Activated CD8-positive, alpha-beta memory T cell treated with anti-CD3 and anti-CD28 coated beads for 48 hours (primary cell): Measurements from ENCODE around the gene ID3.
A peak's percentile ranks its signal among the peaks of the same experiment; 100 is the strongest.

Experiments used
- DNase-seq, 3 experiments: peaks; one replicate each; pipeline ENCODE4 v3.0.0-alpha.2; 2020; ENCODE audit warnings: low read depth in 2 of 3, low spot score in 2 of 3

ID3 gene

DNA sequence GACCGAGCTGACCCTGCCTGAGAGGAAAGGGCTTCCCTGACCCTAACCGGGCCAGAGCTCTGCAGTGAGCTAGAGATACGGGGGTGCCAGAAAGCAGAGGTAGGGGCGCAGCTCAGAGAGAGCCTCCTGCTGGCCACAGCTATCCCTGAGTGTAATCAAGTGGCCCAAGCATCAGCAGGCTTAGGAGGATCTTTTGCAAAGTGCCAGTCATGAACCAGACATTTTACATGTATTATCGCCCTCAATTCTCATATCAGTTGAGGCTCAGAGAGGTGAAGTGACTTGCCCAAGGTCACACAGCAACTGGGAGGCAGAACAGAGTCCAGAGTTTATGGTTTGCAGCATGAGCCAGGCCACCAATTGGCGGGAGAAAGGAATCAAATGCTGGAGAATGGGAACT lies 7.0 kb upstream of the ID3 start:
- DNase-seq = no peak

DNA sequence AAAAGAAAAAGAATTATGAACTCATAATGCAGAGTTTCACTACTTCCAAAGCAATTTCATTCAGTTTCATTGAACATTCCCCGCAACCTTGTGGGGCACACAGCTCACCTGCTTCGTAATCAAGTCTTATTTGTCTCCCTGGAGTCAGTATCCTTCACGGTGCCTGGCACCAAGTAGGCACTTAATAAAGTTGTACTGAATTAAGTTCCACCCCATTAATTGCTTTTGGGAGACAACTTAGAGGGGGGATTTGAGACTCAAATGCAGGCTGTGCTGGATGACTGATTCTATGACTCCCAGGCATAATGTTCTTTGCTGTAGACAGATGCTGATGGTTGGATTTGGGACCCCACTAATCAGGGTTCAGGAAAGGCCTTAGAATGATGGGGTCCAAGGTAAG lies 6.5 kb upstream of the ID3 start:
- no peak for DNase-seq

DNA sequence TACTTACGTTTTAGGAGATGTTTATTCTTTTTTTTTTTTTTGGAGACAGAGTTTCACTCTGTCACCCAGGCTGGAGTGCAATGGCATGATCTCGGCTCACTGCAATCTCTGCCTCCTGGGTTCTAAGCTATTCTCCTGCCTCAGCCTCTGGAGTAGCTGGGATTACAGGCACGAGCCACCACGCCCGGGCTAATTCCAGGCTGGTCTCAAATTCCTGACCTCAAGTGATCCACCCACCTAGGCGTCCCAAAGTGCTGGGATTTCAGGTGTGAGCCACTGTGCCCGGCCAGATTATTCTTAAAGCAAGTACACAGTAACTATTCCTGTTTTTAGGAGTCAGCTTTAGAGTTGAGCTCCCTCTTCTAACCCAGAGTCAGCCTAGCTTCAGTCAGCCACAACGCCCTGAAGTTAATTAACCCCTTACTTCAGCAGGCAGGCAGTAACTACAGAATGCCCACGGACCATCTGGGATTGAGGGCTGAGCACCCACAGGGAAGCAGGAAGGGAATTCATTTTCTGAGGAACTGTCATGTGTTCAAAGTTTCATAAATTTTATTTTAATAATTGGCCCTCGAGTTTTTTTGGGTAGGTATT lies 5.3 kb upstream of the ID3 start:
- no peak for DNase-seq

DNA sequence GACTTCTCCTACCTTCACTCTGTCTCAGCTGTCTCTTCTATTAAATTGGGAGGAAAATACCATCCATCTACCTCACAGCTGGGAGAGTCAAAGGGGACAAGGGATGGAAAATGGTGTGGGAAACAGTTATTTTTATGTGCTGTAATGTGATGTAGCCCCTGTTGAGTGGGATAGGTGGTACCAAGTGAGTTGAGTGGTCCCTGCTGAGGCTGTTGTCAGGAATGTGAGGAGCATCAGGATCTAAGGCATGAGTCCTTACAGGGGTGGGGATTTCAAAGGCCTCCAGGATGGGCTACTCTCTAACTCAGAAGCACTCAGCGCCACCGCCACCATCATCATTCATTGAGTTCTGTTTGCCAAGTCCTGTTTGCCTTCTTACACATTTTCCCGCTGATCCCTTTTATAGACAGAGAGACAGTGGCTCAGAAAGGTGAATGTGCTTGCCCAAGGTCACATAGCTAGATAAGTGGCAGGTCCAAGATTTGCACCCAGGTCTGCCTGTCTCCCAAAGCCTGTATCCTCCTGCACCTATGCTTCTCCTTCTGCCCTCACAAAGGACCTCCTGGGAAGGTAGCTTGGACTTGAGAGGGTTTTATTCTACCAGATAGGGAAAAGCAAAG lies 4.6 kb upstream of the ID3 start:
- DNase-seq = no peak

DNA sequence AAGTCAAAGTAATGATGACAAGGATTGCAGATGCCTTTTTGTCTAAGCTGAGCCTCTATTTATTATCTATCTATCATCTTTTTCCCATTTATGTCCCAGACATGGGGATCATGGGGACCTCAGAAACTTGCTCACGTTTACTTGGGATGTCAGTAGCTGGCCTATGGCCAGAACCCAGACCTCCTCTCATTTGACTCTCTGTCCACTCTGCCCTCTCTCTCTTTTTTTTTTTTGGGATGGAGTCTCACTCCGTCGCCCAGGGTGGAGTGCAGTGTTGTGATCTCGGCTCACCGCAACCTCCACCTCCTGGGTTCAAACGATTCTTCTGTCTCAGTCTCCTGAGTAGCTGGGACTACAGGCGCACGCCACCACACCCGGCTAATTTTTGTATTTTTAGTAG lies 3.7 kb upstream of the ID3 start:
- no peak for DNase-seq

DNA sequence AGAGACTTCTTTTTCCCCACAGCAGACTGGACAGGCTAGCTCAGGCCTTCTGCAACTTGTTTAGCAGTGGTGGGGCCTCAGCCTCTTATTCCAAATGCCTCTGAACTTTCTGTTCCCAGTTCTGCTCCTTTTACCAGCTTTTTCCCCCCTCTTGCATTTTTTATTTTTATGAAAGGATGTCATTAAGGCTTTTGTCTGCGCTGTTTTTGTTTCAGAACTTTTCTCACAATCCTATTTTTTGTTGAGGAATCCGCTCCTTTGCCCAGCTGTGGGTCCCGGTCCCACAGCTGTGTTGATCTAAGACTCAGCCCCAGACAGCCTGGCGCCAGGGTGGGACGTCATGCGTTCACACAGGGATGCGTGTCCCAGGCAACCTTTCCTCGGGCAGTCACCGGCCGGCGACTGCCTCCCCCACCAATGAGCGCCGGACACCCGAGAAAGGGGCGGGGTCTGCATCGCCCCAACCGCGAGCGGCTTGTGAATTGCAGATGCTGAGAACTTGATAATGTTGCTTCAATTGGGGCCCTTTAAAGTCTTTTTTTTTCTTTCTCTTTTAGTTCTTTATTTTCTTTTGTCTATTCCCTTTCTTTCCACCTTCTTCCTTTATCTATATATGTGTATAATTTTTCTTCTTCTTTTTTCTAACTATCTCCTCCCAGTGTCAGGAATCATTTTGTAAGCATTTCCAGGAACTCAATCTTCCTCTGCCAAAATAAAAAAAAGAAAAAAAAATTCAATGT lies 3.0 kb upstream of the ID3 start:
- no peak for DNase-seq

DNA sequence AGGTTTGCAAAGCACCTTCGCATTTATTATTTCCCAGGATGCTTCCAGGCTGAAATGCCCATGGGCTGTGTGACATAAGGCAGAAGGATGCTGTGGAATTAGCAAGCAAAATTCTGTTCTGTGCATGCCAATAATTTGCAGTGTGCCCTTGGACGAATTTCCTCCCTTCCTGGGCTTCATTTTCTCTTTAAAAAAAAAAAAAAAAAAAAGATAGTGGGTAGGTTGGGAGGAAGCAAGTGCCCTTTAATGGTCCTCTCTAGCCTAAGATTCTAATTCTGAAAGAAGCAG lies 2.5 kb upstream of the ID3 start:
- no peak for DNase-seq

DNA sequence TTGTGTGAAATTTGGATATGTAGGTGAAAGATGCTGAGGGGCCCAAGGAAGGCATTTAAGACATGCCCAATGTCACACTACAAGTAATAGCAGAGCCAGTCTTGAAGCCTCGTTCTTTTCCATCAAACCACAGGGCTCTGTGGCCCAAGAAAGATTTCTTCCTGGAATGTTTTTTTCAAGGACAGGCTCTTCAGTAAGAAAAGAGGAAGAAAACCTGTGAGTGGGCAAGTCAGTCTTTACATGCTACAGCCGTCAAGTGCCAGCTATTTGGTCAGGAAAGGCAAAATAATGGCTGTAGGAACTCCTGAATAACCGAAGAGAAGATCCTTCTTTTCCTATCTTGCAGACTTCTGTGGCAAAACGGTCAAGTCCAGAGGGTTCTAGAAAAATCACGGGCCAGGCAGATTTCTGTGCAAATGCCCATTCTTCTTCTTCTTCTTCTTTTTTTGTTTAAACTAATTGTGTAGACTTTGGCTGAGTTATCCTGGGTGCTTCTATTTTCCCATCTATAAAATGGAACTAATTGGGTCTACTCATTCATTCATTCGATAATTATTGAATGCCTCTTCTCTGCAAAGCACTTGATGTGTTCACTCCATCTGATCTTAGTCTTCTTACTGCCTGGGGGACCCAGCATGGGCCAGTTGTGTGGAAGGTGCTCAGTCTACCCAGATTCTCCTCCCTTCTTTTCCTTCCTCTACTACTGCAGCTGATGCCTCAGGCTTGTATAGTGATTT lies 1.9 kb upstream of the ID3 start:
- no peak for DNase-seq

DNA sequence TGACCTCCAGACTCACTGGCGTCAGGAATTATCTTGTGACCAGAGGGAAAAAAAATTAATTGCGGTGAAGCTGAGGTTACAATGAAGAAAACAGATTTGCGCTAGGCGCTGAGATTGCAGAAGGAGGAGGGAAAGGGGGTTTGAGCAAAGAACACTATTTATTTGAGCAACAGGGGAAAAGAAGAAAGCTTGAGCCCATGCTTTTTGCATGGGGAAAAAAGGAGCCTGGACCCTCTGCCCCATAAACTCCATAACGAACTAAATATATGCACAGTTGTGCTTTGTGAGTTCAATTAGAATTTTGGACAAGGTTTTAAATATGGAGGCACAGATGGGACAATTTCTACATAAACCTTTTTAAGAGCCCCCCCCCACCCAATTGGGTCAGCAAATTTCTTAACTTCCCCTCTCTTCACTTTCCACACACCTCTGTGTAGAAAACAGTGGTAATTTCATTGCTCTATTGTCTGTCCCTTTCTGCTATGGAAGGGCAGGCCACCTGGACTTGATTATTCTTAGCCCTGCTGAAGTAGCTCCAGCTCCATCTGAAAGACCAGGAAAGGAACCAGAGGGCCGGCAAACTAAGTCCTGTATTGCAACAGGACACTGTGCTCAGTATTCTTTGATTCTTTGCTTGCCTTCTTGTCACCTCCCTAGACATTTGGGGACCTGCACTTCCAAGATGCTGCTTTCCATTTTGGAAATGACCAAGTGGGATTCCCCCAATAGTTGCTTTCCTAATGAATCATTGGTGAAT lies 862 bp upstream of the ID3 start:
- DNase-seq = no peak

DNA sequence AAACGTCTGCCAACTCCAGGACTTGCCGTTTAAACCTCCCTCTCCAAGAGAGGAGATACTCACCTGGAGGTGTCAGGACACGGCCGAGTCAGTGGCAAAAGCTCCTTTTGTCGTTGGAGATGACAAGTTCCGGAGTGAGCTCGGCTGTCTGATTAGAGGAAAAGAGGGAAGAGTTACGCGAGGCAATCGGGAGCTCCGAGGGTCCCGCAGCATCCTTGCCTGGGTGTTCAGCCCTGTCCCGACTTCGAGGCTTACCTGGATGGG lies 497 bp downstream of the ID3 start:
- no peak for DNase-seq

DNA sequence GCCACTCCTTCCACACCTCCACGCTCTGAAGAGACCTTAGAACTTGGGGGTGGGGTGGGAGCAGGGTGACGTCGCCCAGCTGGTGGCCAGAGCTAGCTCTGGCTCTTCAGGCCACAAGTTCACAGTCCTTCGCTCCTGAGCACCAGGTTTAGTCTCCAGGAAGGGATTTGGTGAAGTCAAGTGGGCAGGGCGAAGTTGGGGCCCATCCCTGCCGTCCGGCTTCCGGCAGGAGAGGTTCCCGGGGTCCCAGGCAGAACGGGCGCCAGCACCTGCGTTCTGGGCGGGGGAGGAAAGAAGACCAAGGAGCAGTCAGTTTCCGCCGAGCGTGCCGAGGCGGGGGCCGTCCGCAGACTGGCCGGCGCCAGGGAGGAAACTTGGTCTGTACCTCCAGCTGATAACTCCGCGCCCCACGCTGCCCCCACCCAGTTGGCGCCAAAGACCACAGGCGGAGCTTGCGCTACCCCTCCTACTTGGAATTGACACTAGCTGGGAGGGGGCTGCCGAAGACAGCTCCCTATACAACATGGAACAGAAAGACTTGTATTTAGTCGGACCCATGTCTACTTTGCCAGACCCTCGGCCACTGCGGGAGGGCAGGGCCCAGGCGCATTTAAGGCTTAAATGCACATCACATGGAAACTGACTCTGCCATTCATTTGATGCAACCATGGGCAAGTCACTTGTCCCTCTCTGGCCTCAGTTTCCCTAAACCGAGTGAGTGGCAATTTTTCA lies 995 bp downstream of the ID3 start:
- DNase-seq = no peak

DNA sequence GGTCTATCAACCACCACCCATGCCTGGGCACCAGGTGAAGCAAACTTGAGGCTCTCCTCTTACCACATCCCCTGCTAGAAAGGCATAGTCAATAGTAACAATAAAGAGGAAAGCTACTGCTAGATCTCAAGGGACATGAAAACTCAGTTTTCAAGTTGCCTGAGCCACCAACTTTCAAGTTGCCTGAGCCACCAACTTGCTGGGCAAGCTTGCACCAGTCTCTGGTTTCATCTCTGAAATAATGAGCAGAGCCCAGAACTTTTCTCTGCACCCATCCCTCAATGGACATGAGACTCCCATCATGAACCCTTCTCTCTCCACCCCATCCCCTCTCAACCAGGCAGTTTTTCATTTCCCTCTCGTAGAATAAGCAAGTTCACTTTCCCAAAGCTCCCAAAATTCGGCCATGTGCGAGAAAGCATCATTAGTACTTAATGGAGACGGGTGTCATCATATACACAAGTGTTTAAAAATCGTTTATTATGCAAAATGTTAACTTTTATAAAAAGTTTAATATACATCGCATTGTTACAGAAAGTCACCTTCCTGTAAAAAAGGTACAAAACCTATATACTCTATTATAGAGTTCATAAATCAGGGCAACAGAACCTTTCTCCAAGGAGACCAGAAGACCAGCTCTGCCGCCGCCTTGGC lies 1.7 kb downstream of the ID3 start:
- no peak for DNase-seq

DNA sequence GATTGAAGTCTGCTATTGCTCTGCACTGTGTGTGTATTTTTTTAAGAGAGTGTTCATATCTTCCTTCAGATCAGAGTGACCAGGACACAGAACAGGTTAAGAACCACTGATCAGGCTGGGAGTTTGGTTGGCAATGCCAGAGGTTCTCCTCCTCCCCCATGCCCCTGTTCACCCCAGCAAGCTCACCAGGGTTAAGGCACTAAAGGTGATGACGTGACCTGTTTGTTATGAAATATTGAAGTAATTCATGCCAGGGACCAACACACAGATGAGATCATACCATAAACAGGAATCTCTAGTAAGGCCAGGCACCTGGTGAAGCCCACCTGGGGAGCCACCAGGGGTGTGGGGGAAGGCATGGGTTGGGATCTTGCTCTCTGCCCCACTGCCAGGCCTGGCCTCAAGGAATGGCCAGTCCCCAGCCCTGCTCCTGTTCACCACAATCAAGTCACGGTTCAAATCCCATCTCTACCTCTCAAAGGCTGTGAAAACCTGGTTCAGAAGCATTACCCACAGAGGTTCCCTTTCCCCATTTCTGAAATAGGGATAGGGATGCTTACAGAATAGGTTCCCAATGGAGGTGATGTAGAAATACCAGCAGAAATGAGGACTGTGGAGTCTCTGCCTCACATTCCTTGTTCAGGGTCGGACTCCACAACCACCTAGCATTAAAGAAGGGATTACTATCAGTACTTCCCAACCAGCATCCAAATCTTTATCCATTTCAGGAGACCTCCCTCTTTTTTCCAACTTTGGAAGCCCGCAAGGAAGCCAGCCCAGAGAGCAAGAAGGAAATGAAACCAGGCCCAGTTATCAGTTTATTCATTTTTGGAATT lies 2.4 kb downstream of the ID3 start:
- no peak for DNase-seq

DNA sequence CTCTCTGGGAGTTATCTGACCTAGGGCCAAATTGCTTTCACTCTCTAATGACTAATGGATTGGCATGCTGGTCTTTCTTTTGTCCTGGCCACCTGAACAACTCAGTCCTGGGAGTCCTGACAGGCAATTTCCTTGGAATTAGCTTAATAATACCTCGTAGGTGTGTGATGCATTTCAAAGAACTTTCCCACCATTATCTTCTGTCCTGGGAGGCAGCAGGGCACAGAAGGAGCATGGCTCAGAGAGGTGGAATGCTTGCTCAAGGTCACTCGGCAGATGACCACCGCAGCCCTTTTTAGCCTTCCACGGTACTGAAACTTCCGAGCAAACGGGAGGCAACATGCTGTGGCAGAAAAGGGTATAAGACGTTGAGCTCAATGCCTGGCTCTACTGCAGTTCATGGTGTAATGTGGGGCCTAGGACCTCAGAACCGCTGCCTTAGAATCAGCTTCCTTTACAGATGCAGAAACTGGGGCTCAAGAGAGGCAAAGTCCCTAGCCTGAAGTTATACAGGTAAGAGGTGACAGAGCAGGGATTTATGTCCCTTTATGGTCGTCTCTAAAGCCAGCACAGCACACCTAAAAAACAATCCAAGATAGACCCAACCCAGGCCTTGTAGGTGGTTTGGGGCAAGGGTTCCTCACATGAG lies 3.2 kb downstream of the ID3 start:
- DNase-seq = no peak

DNA sequence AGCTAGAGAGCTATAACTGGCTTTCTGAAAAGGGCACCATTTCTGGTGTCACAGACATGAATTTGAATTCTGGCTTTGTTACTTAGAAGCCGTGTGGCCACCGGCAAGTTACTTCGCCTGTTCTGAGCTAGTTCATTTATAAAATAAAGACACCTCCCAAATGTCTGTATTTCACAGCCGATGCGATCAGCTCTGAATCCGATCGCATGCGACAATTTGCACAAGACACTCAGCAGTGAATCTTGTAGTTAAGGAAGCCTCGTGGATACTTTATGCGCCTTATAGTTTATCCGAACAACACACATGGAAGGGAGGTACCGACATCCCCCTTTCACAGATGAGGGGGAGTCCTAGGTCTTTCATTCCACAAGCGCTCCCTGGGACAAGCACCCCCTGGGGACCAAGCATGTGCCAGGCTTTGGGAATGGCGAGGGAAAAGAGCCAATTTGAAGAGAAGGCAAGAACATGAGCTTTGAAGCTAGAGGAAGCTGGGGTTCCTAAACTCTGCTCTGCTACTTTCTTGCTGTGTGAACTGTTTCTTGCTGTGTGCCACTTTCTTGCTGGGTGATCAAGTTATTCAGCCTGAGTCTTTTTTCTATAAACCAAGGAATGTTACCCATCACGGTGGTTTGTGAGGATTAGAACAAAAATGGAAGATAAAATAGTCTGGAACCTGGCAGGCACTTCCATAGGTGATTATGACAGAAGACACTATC lies 3.9 kb downstream of the ID3 start:
- DNase-seq = no peak

DNA sequence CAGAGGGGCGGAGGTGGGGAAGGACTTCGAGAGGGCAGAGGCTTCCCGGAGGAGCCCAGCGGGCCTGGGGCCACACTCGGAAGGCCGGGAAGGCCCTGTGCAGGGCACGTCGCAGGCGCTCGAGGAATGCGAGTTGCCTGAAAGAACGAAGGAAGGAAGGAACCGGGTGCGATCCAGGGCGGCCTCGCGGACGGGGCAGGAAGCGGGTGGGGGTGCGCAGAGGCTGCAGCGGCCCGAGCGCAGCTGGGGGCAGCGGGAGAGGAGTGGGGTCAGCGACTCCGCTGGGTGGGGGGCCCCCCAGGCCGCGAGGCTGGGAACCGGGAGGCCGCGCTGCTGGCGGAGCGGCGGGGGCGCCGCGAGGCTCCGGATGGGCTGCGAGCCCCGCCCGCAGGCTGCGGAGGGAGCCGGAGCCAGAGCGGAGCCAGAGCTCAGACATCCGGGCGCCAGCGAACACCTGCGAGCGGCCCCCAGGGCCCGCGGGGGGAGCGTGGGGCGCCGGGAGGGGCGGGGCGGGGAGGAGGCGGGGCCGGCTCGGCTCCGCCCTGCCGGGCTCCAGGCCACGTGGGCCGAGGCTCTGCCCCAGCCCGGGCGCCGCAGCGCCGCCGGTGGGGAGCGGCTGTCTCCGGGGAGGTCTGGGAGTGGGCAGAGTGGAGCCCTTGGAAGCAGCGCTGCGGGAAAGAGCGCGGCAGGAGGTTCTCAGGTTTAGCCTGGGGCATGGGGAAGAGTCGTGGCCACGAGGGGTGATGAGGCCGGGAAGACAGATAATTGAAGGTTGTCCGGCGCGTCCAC lies 4.6 kb downstream of the ID3 start:
- DNase-seq = peak in 2 of 3 experiments; percentile 58 to 79

DNA sequence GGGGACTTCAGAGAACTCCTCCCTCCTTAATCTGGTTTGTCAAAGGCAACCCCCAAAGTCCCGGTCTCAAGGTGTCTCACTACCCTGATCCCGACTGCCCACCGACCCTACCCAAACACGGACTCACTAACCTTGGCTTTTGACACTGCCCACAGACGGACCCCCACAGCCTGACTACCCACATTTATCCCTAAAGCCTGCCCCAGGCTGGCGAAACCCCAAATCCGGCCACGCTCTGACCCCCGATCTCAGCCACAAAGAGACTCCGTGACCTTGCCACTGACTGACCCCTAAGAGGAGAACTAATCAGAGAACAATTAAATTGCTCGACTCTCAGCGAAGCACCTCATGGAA lies 5.2 kb downstream of the ID3 start:
- no peak for DNase-seq
